Stomach (tissue), 4 donors: ENCODE data around the gene RNF224.

ENCODE experiments used
- POLR2A ChIP-seq, 4 donors: fragments of 450-650 bp; IDR thresholded peaks; one replicate each; pipeline ENCODE4 v1.6.1; 2016; ENCODE audit warnings: antibody characterized with exemption in 4 of 4, control low read depth in 2 of 4, mild to moderate bottlenecking in 1 of 4, moderate library complexity in 1 of 4
- POLR2AphosphoS5 ChIP-seq, 3 donors: sonication (generic); formaldehyde crosslinking; IDR thresholded peaks; one replicate each; pipeline ENCODE4 v1.6.1; 2016; ENCODE audit warnings: antibody characterized with exemption in 3 of 3
- TF ChIP-seq, protein P1 (sequence below), 7 experiments: fragments of 450-650 bp in 4 of 7; fragments of 200-600 bp in 3 of 7; sonication (generic) in 3 of 7; IDR thresholded peaks; one replicate each; pipeline ENCODE4 v1.5.1; 2016 to 2019; ENCODE audit warnings: antibody characterized with exemption in 7 of 7, control low read depth in 2 of 7, mild to moderate bottlenecking in 1 of 7

GRCh38 chr9:137266585-137267453 is 39.5 kb downstream of the RNF224 start:
- no peak for TF ChIP-seq POLR2A (IDR thresholded peaks at IDR 0.05)
- TF ChIP-seq POLR2AphosphoS5 (IDR thresholded peaks at IDR 0.05): no peak
- TF ChIP-seq, protein P1, sequence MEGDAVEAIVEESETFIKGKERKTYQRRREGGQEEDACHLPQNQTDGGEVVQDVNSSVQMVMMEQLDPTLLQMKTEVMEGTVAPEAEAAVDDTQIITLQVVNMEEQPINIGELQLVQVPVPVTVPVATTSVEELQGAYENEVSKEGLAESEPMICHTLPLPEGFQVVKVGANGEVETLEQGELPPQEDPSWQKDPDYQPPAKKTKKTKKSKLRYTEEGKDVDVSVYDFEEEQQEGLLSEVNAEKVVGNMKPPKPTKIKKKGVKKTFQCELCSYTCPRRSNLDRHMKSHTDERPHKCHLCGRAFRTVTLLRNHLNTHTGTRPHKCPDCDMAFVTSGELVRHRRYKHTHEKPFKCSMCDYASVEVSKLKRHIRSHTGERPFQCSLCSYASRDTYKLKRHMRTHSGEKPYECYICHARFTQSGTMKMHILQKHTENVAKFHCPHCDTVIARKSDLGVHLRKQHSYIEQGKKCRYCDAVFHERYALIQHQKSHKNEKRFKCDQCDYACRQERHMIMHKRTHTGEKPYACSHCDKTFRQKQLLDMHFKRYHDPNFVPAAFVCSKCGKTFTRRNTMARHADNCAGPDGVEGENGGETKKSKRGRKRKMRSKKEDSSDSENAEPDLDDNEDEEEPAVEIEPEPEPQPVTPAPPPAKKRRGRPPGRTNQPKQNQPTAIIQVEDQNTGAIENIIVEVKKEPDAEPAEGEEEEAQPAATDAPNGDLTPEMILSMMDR (IDR thresholded peaks at IDR 0.05): no peak
